IPS-15b (cell line): Measurements from ENCODE around the gene HSD17B12.

Experiments
- H3K27me3 ChIP-seq: one replicate; pipeline ENCODE4 v1.6.1; 2013; ENCODE audit warnings: low read length; ENCODE audit not compliant: control insufficient read depth, insufficient read depth
- H3K36me3 ChIP-seq: one replicate; pipeline ENCODE4 v1.6.1; 2013; ENCODE audit warnings: low read length; ENCODE audit not compliant: control insufficient read depth, insufficient read depth
- H3K4me1 ChIP-seq: one replicate; pipeline ENCODE4 v1.6.1; 2013; ENCODE audit warnings: mild to moderate bottlenecking, low read length; ENCODE audit not compliant: control insufficient read depth, insufficient read depth
- H3K4me3 ChIP-seq: one replicate; pipeline ENCODE4 v1.5.1; 2013; ENCODE audit warnings: low read depth, low read length
- H3K9ac ChIP-seq: one replicate; pipeline ENCODE4 v1.6.1; 2013; ENCODE audit warnings: low read depth, mild to moderate bottlenecking, low read length
- H3K9me3 ChIP-seq: one replicate; pipeline ENCODE4 v1.6.1; 2013; ENCODE audit warnings: mild to moderate bottlenecking, low read length; ENCODE audit not compliant: control insufficient read depth, insufficient read depth

The HSD17B12 gene

DNA sequence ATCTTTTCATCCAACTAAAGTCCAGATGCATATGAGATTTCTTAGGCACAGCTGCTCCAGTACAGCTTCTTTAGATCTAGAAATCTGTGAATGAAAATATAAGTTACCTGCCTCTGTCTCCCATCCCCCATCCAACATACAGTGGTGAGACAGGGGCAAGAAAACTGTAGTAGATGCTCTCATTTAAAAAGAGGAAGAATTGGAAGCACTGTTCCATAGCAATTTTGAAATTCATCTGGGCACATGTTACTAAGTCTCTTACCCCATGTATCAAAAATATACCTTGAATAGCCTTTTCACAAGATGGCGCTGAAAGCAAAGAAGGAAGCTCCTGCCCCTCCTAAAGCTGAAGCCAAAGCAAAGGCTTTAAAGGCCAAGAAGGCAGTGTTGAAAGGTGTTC, 37.8 kb downstream of the HSD17B12 start:
- H3K27me3 ChIP-seq: no peaks in the 10 kb centered on the region
- no peaks in the 10 kb centered on the region for H3K9me3 ChIP-seq
- H3K36me3 ChIP-seq: no peaks in the 10 kb centered on the region
- H3K4me3 ChIP-seq: no peak overlapping the region
- H3K9ac ChIP-seq: no peak overlapping the region
- no peaks in the 10 kb centered on the region for H3K4me1 ChIP-seq

DNA sequence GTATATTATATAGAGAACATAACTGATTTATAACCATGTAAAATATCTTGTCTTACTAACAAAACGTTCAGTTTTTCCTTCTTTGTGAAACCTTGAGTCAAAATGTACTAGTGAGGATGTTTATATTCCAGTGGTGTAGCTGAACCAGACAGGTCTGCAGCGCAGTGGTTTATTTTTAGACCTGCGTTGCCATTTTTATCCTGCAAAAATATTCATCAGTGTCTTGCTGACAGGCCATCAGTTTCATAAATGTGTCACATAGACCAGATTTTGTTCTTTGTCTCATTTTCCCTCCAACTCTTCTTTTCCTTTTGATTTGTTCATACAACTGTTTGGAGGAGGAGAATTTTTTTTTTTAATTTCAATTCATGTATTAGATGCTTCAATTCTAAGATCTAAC, 43.1 kb downstream of the HSD17B12 start:
- Histone ChIP-seq H3K27me3 (no peaks in the 10 kb centered on the region), H3K4me1 (no peaks in the 10 kb centered on the region), H3K4me3 (no peak overlapping the region), H3K9me3 (no peaks in the 10 kb centered on the region), H3K9ac (no peak overlapping the region), H3K36me3 (no peaks in the 10 kb centered on the region)

DNA sequence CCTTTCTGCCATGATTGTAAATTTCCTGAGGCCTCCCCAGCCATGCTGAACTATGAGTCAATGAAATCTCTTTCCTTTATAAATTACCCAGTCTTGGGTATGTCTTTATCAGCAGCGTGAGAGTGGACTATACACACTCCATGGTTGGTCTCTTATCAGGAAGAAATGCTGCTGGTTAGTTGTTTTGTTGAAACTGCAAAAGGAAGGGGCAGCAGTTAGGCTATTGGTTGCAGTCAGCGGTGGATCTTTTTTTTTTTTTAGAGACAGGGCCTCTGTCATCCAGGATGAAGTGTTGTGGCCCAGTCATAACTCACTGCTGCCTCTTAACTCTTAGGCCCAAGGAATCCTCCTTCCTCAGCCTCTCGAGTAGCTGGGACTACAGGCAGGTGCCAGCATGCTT, 51.7 kb downstream of the HSD17B12 start:
- Histone ChIP-seq H3K9me3 (no peaks in the 10 kb centered on the region), H3K4me3 (no peak overlapping the region), H3K4me1 (peaks cover 5% of the 10 kb centered on the region), H3K36me3 (no peaks in the 10 kb centered on the region), H3K27me3 (no peaks in the 10 kb centered on the region), H3K9ac (no peak overlapping the region)

DNA sequence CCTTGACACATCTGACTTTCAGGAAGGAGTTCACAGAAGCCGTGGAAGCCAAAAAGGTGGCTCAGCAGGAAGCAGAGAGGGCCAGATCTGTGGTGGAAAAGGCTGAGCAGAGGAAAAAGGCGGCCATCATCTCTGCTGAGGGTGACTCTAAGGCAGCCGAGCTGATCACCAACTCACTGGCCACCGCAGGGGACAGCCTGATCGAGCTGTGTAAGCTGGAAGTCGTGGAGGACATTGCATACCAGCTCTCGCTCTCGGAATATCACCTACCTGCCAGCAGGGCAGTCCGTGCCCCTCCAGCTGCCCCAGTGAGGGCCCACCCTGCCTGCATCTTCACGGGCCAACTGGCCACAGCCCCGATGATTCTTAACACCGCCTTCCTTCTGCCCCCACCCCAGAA, 53.7 kb downstream of the HSD17B12 start:
- Histone ChIP-seq H3K4me3 (no peak overlapping the region), H3K9ac (no peak overlapping the region), H3K4me1 (peaks cover 12% of the 10 kb centered on the region), H3K9me3 (no peaks in the 10 kb centered on the region), H3K36me3 (no peaks in the 10 kb centered on the region), H3K27me3 (no peaks in the 10 kb centered on the region)

DNA sequence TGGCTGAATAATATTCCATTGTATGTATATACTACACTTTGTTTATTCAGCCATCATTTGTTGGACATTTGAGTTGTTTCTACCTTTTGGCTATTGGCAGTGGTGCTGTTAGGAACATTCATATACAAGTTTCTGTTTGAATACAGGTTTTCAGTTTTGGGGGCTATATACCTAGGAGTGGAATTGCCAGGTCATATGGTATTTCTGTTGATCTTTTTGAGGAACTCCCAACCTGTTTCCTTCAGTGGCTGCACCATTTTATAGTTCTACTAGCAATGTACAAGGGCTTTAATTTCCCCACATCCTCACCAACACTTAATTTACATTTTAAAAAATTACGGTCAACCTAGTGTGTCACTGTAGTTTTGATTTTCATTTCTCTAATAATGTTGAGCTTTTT, 54.6 kb downstream of the HSD17B12 start:
- Histone ChIP-seq H3K9ac (no peak overlapping the region), H3K4me1 (peaks cover 12% of the 10 kb centered on the region), H3K9me3 (no peaks in the 10 kb centered on the region), H3K27me3 (no peaks in the 10 kb centered on the region), H3K4me3 (no peak overlapping the region), H3K36me3 (no peaks in the 10 kb centered on the region)

DNA sequence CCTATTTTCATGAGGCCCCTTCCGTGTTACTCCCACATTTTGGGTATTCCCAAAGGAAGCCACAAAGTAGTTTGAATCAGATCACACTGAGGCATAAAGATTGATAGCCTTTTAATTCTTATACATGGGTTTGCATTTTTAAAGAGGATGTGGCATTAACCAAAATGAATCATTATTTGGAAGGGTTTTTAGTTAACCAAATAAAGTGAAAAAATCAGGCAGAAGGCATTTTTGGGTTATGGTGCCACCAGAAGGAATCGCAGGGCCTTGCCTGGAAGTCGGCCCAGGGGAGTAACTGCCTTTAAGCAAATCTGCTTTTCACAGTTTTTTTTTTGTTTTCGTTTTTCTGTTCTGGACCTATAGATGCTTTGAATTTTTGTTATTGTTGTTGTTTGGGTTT, 55.4 kb downstream of the HSD17B12 start:
- Histone ChIP-seq H3K9ac (no peak overlapping the region), H3K4me3 (no peak overlapping the region)

DNA sequence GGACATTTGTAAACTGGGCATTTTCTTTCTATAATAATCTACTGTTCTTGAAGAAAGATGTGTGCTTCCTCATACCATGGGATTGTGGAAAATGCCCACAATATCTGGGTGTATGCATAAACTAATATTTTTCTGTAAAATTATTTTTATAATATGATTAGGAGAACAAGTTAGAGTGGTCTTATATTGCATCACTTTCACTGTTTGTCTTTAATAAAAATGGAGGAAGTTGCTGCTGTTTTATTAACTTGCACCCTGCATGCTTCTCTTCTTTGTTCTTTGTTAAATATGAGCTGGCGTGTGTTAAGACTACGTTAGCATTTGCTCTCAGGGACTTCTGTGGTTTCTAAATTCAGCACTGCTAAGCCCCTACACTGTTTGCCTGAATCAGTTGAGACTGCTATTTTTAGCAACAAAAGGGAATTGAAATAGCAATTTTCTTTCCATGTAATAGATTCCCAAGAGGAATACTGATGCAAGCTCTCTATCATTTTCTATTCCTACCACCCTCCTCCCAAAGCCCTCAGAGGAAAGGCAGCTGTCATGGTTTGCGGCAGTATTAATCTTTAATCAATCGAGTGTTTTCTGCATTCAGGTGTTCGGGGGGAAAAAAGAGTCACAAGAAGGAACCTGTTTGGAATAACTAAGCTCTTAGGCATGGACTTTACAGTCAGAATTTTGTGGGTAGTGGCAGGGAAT, 56.1 kb downstream of the HSD17B12 start:
- peaks cover 12% of the 10 kb centered on the region for H3K4me1 ChIP-seq
- H3K36me3 ChIP-seq: no peaks in the 10 kb centered on the region
- no peaks in the 10 kb centered on the region for H3K27me3 ChIP-seq
- H3K9me3 ChIP-seq: no peaks in the 10 kb centered on the region
- H3K4me3 ChIP-seq: no peak overlapping the region
- H3K9ac ChIP-seq: no peak overlapping the region

More for the DNA sequence above, 55.4 kb downstream of the HSD17B12 start:
- no peaks in the 10 kb centered on the region for H3K9me3 ChIP-seq
- H3K36me3 ChIP-seq: no peaks in the 10 kb centered on the region
- H3K4me1 ChIP-seq: peaks cover 12% of the 10 kb centered on the region
- no peaks in the 10 kb centered on the region for H3K27me3 ChIP-seq

DNA sequence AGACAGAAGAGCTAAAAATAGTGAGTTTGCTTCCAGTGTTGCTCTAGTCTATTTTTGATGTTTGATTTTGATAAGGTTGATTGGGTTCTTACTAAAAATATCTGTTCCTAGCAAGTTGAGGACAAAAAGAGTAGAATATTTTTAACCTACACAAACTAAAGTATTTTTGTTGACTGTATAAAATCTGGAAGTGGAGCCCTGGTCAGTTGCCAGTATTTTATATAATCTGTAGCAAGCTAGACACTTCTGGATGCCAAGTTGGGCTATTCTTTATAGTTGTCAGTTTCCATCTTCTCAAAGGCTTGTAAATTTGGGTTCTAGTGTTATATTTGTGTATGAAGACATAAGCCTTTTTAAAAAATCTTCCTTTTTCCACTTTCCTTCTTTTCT, 56.7 kb downstream of the HSD17B12 start:
- Histone ChIP-seq H3K9ac (no peak overlapping the region), H3K27me3 (no peaks in the 10 kb centered on the region), H3K4me1 (peaks cover 12% of the 10 kb centered on the region), H3K36me3 (no peaks in the 10 kb centered on the region), H3K9me3 (no peaks in the 10 kb centered on the region), H3K4me3 (no peak overlapping the region)

DNA sequence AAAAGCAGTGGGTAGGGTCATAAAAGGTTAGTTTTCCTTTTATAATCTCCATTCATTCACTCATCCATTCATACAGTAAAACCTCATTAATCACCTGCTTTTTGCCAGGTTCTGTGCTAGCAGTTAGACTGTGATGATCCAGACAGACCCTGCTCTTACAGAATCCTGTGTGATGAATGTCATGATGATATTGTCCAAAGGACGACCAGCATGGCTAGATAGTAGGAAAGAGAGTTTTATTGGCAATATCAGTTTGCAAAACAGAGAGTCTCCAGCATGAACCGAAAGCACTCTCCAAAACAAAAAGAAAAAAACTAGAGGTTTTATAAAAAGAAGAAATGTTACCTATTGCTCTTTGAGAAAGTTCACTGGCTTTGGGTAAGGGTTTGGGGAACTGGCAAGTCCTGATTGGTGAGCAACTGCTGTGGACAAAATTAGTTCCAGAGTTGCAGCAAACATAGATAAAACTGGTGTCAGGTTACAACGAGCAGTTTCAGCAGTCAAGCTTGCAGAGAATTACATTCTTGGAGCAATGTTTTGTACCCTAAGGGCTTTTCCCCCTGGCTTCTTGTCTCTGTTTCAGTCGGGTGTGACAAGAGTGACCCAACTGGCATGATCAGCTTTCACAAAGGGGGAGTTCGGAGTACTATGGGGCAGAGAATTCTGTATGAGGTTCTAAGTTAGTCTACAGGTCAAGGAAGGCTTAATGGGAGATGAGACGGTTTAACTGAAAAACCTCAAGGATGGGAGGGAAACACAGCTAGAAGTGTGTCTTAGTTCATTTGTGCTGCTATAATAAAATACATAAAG, 58.3 kb downstream of the HSD17B12 start:
- Histone ChIP-seq H3K9me3 (no peaks in the 10 kb centered on the region), H3K4me3 (no peak overlapping the region), H3K4me1 (peaks cover 12% of the 10 kb centered on the region), H3K36me3 (no peaks in the 10 kb centered on the region), H3K9ac (no peak overlapping the region), H3K27me3 (no peaks in the 10 kb centered on the region)

DNA sequence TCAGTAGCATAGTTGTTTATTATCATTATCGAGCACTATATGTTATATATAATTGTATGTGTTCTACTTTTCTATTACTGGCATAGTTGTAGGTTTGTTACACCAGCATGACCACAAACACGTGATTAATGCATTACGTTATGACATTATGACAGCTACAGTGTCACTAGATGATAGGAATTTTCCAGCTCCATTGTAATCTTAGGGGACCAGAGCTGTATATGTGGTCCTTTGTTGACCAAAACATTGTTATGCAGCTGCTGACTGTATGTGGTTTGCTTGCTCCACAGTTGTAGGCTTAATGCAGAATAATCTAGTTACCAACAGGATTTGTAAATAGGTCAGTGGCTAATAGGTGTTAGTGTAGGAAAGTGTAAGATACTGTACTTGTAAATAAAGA, 66.1 kb downstream of the HSD17B12 start:
- Histone ChIP-seq H3K4me3 (no peak overlapping the region), H3K36me3 (no peaks in the 10 kb centered on the region), H3K9ac (no peak overlapping the region), H3K9me3 (no peaks in the 10 kb centered on the region), H3K27me3 (no peaks in the 10 kb centered on the region), H3K4me1 (no peaks in the 10 kb centered on the region)

DNA sequence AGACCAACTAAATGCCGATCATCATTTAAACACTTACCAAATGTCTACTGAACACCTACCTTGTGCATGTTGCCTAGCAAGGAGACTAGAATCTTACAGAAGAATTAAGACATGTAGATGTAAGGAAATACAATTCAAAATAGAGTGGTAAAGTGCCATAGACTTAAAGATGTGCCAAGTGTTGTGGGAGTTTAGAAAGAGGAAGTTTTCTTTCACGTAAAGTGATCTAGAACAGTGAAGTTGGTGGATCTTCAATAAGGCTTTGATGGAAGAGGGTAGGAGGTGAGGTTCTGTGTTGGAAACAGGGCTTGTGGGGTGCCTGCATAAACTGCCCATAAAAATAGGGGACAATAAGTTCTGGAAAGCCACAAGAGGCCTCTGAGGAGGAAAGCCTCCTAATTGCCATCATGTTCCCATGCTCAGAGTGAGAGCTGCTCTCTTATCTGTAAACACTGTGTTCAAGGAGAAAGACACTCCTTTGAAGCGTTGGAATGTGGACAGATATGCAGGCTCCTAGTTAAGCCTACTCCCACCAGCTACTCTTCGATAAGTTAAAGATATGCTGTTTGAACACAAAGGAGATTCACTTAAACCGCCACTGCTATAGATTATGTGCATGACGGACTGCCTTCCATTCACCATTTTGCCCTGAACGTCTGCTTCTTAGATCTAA, 66.7 kb downstream of the HSD17B12 start:
- Histone ChIP-seq H3K9me3 (no peaks in the 10 kb centered on the region), H3K4me1 (no peaks in the 10 kb centered on the region), H3K27me3 (no peaks in the 10 kb centered on the region), H3K9ac (no peak overlapping the region), H3K36me3 (no peaks in the 10 kb centered on the region), H3K4me3 (no peak overlapping the region)

DNA sequence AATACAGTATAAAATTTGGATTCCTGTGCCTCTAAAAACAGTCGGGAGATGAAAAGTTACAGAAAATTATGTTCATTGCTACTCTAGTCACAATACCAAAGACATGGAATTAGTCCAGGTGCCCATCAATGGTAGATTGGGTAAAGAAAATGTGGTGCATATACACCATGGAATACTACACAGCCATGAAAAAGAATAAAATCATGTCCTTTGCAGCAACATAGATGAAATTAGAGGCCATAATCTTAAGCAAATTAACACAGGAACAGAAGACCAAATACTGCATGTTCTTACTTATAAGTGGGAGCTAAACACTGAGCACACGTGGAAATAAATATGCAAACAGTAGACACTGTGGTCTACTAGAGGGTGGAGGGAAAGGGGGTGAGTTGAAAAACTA, 67.6 kb downstream of the HSD17B12 start:
- Histone ChIP-seq H3K9ac (no peak overlapping the region), H3K27me3 (no peaks in the 10 kb centered on the region), H3K4me1 (no peaks in the 10 kb centered on the region), H3K9me3 (no peaks in the 10 kb centered on the region), H3K36me3 (no peaks in the 10 kb centered on the region), H3K4me3 (no peak overlapping the region)
